Esophagus muscularis mucosa (tissue), 4 donors: Measurements from ENCODE around the gene CHI3L2. TPM values are rescaled to one million over a fixed set of nuclear protein-coding genes. Genes with fewer than 3 reads are reported as not detected.

Source experiments
- DNase-seq: peaks from one replicate; pipeline ENCODE4 v3.0.0-alpha.2; 2017; ENCODE audit errors: extremely low spot score
- H3K27ac ChIP-seq, 4 donors: fragments of 200-600 bp; sonication (generic); replicated peaks in 1 of 4; 1 replicate in 3 of 4; 2 replicates in 1 of 4; pipeline ENCODE4 v1.5.1; 2016 to 2019; ENCODE audit warnings: mild to moderate bottlenecking in 1 of 4
- H3K27me3 ChIP-seq, 4 donors: fragments of 200-600 bp; sonication (generic); one replicate each; pipeline versions ENCODE4 v1.5.1 to v1.6.0; 2016 to 2019
- H3K36me3 ChIP-seq, 4 donors: fragments of 200-600 bp; sonication (generic); one replicate each; pipeline ENCODE4 v1.5.1; 2016 to 2019
- H3K4me1 ChIP-seq, 4 donors: fragments of 200-600 bp; sonication (generic); one replicate each; pipeline ENCODE4 v1.5.1; 2016 to 2019
- H3K4me3 ChIP-seq, 4 donors: fragments of 200-600 bp; sonication (generic); 1 replicate in 2 of 4; 2 replicates in 2 of 4; pipeline ENCODE4 v1.5.1; 2016 to 2019; ENCODE audit warnings: mild to moderate bottlenecking in 4 of 4, moderate library complexity in 1 of 4
- H3K9me3 ChIP-seq, 4 donors: fragments of 200-600 bp; sonication (generic); 1 replicate in 3 of 4; 2 replicates in 1 of 4; pipeline ENCODE4 v1.5.1; 2016 to 2019
- EP300 ChIP-seq: sonication (generic); formaldehyde crosslinking; IDR thresholded peaks from one replicate; pipeline ENCODE4 v1.6.1; 2017; ENCODE audit warnings: antibody characterized with exemption
- POLR2A ChIP-seq: fragments of 450-650 bp; IDR thresholded peaks from one replicate; pipeline ENCODE4 v1.6.1; 2017; ENCODE audit warnings: antibody characterized with exemption, moderate library complexity, mild to moderate bottlenecking, low read depth
- POLR2AphosphoS5 ChIP-seq, 2 donors: sonication (generic); formaldehyde crosslinking; IDR thresholded peaks; one replicate each; pipeline ENCODE4 v1.6.1; 2017; ENCODE audit warnings: antibody characterized with exemption in 2 of 2
- WGBS: methylation state at CpG from one replicate; pipeline ENCODE4 v1.1.5; 2018; 5-methylcytosine and 5-hydroxymethylcytosine counted together
- intact Hi-C: fragments of 100-400 bp; cut with DNase I; formaldehyde crosslinking; loops from one replicate; pipeline ENCODE4 v1.15.1; 2023
- total RNA-seq, 4 donors: library from RNA; depleted of rRNA; stranded (reverse); fragments of >200 nt; gene quantifications; one replicate each; pipeline versions ENCODE4 v1.1.0 to v1.2.1, GENCODE V29; 2016
- TF ChIP-seq, protein P1 (sequence below), 3 experiments: fragments of 200-600 bp in 2 of 3; fragments of 450-650 bp in 1 of 3; sonication (generic) in 2 of 3; IDR thresholded peaks; one replicate each; pipeline ENCODE4 v1.5.1; 2017 to 2019; ENCODE audit warnings: antibody characterized with exemption in 3 of 3, mild to moderate bottlenecking in 2 of 3, moderate library complexity in 1 of 3

CHI3L2 gene
- total RNA-seq, 4 donors from 2014 or later = 1.7 to 5.4 TPM; not detected in 2

DNA sequence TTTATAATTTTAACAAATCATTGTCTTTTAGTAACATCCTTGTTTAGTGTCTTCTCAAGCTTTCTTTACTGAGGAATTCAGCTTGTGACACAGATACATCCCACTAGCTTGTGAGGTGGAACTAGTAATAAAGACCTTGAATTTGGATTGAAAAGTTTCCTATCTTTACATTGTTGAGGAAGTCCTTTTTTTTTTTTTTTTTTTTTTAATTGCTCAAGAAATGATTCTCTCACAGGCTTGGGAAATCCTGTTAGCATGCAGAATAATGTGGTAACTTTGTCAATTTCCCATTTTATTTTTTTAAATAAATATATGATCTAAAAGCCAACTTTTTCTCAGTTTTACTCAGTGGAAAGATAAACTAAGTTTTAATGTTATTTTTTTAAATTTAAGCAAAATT is 42.9 kb upstream of the CHI3L2 start:
- Histone ChIP-seq H3K36me3 (peaks cover 22 to 82% (median 54%) of the 10 kb centered on the region in 4 donors), H3K27me3 (no peaks in the 10 kb centered on the region), H3K4me1 (no peaks in the 10 kb centered on the region), H3K27ac (no peak overlapping the region), H3K9me3 (no peaks in the 10 kb centered on the region), H3K4me3 (no peak overlapping the region)
- no peak for DNase-seq
- intact Hi-C loops = no loop called here
- TF ChIP-seq POLR2A (no peak), POLR2AphosphoS5 (IDR thresholded peaks at IDR 0.05) (no peak)

DNA sequence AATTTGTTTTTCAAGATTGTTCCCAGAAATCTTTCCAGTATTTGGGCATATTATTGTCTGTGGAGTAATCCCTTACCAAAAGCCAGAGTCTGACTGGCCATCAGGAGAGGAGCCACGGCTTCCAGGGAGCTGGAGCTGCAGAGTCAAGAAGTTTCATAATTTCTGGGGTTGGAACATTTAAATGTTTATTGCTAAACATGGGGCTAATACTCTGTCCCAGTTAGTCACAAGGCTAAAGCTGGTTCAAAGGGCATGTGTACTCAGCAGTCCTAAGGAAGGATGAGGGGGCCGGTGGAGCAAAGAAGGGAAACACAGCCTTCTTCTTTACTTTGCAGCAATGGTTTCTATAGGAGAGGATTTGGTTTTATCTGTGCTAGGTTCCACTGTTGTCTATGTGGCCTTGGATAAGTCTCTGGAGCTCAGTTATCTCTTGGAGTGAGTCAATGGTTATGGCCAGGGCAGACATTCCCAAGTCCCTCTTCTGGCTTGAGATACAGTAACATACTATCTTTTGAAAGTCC is 36.5 kb upstream of the CHI3L2 start:
- intact Hi-C loops = no loop called here
- no peaks in the 10 kb centered on the region for H3K9me3 ChIP-seq
- H3K4me3 ChIP-seq = no peak overlapping the region
- DNase-seq = no peak
- 64% methylated on average over 2 of the region's 2 CpGs for WGBS
- peaks cover 0 to 35% (median 25%) of the 10 kb centered on the region in 4 donors for H3K36me3 ChIP-seq
- peaks cover 0 to 34% (median 25%) of the 10 kb centered on the region in 4 donors for H3K4me1 ChIP-seq
- peak overlapping the region in 3 of 4 donors; percentile 5 to 43 (median 12) for H3K27ac ChIP-seq
- H3K27me3 ChIP-seq = no peaks in the 10 kb centered on the region
- TF ChIP-seq POLR2A = no peak
- no peak for TF ChIP-seq POLR2AphosphoS5 (IDR thresholded peaks at IDR 0.05)
- no peak for TF ChIP-seq EP300
- TF ChIP-seq, protein P1, sequence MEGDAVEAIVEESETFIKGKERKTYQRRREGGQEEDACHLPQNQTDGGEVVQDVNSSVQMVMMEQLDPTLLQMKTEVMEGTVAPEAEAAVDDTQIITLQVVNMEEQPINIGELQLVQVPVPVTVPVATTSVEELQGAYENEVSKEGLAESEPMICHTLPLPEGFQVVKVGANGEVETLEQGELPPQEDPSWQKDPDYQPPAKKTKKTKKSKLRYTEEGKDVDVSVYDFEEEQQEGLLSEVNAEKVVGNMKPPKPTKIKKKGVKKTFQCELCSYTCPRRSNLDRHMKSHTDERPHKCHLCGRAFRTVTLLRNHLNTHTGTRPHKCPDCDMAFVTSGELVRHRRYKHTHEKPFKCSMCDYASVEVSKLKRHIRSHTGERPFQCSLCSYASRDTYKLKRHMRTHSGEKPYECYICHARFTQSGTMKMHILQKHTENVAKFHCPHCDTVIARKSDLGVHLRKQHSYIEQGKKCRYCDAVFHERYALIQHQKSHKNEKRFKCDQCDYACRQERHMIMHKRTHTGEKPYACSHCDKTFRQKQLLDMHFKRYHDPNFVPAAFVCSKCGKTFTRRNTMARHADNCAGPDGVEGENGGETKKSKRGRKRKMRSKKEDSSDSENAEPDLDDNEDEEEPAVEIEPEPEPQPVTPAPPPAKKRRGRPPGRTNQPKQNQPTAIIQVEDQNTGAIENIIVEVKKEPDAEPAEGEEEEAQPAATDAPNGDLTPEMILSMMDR (IDR thresholded peaks at IDR 0.05) = no peak

DNA sequence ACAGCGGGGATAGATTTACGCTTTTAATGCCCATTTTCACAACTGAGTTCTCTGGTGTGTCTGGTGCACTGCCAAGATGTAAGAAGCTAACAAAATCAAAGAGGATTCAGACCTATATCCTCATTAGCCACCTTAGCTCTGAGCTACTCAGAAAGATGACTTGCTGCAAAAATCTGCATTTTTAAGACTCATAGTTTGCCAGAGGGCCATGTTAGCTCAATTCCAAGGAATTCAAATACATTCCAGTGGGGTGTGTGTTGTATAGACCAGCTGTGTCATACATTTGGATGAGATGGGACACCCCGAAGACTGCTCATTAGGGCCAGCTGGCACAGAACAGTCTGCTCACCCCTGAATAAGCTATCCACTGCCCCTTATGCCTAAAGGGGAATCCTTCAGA is 36.0 kb upstream of the CHI3L2 start:
- no peak overlapping the region for H3K4me3 ChIP-seq
- peak overlapping the region in 3 of 4 donors; percentile 5 to 43 (median 12) for H3K27ac ChIP-seq

DNA sequence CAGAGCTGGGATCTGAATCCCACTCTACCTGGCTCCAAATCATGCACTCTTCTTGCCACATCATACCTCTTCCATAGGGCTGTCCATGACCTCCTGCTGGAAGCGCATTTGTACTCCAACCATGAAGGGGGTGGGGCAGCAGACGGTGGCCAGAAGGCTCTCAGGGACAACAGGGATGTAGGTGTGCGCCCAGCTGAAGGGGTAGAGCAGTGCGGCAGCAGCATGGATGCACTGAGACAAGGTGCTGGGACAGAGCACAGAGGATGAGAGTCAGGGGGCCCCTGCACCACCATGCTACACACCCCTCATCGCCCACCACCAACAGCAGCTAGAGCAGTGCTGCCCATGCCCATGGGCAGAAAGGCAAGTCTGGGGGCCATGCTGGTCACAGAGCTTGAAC is 35.4 kb upstream of the CHI3L2 start:
- Histone ChIP-seq H3K9me3 (no peaks in the 10 kb centered on the region), H3K4me1 (peaks cover 0 to 34% (median 25%) of the 10 kb centered on the region in 4 donors), H3K27me3 (no peaks in the 10 kb centered on the region), H3K27ac (peak overlapping the region in 2 of 4 donors; percentile 23 to 37), H3K36me3 (peaks cover 0 to 24% (median 14%) of the 10 kb centered on the region in 4 donors), H3K4me3 (no peak overlapping the region)
- DNase-seq = no peak
- 88% methylated on average over 1 of the region's 5 CpGs for WGBS
- intact Hi-C loops = no loop called here
- TF ChIP-seq POLR2AphosphoS5 (IDR thresholded peaks at IDR 0.05) (no peak), POLR2A (no peak), EP300 (no peak)
- TF ChIP-seq, protein P1 (IDR thresholded peaks at IDR 0.05) = no peak

More for the DNA sequence above, 36.0 kb upstream of the CHI3L2 start:
- Histone ChIP-seq H3K27me3 (no peaks in the 10 kb centered on the region), H3K36me3 (peaks cover 0 to 30% (median 20%) of the 10 kb centered on the region in 4 donors), H3K4me1 (peaks cover 0 to 34% (median 25%) of the 10 kb centered on the region in 4 donors), H3K9me3 (no peaks in the 10 kb centered on the region)
- TF ChIP-seq, protein P1 (IDR thresholded peaks at IDR 0.05) = no peak
- TF ChIP-seq POLR2A (no peak), POLR2AphosphoS5 (IDR thresholded peaks at IDR 0.05) (no peak), EP300 (no peak)
- intact Hi-C loops = no loop called here
- WGBS = 65% methylated on average over 3 of the region's 3 CpGs
- no peak for DNase-seq

DNA sequence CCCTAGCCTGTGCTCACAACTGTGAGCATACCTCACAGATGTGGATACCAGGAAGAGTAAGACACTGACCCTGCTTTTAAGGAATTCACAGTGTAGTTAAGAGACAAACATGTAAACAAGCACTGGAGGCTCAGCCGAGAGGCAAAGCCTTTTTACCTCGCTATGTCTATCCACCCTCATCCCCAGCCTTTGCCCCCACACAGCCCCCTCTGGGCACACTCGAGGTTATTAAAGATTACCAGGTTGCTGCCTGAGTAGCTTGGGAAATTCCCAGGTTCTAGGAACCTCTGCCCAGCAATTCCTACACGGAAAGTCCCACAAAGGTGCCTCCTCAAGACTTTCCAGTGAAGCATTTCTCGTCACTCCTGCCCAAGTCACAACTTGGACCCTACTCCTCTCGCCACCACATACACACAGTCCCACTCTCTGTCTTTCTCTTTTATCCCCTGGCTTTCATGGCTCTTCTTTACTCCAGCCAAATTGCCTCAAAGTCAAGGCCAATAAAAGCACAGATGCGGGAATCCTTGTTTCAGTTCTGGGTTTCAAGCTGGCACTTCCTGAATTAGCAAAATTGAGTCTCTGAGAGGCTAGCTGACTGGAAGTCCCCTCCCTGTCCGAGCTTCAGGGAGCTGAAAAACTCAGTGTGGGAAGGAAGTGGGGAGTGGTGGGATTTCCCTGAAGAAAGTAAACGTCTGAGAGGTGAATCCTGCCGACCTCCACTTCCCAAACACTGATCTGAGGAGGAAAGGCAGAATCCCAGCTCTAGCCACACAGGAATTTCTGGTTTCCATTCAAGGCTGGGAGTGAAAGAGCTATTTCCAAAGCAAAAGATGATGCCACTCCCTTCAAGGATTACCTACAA is 34.6 kb upstream of the CHI3L2 start:
- intact Hi-C loops = no loop called here
- Histone ChIP-seq H3K9me3 (no peaks in the 10 kb centered on the region), H3K36me3 (peaks cover 0 to 16% (median 6%) of the 10 kb centered on the region in 4 donors), H3K27me3 (no peaks in the 10 kb centered on the region), H3K27ac (peak overlapping the region; percentile 9 to 37 (median 26)), H3K4me1 (peaks cover 0 to 34% (median 25%) of the 10 kb centered on the region in 4 donors), H3K4me3 (no peak overlapping the region)
- WGBS = 52% methylated on average over 10 of the region's 10 CpGs
- no peak for DNase-seq
- no peak for TF ChIP-seq POLR2A
- no peak for TF ChIP-seq EP300
- TF ChIP-seq, protein P1 (IDR thresholded peaks at IDR 0.05) = no peak
- no peak for TF ChIP-seq POLR2AphosphoS5 (IDR thresholded peaks at IDR 0.05)
